HUES64 (cell line): ENCODE measurements around the gene CYSRT1.
"Not testable (repeated sequence)": the region's sequence is repeated elsewhere in the genome, so short reads cannot be mapped to it uniquely, and the experiment has no call there.

Source experiments
- H3K27ac ChIP-seq: 2 replicates; pipeline ENCODE4 v1.7.0; 2013; ENCODE audit warnings: low read depth, low read length, inconsistent platforms
- H3K27me3 ChIP-seq: 2 replicates; pipeline ENCODE4 v1.6.1; 2013; ENCODE audit warnings: mild to moderate bottlenecking, low read length; ENCODE audit not compliant: insufficient read depth
- H3K36me3 ChIP-seq: 2 replicates; pipeline ENCODE4 v1.6.1; 2013; ENCODE audit warnings: mild to moderate bottlenecking, low read length; ENCODE audit not compliant: insufficient read depth
- H3K4me1 ChIP-seq: 2 replicates; pipeline ENCODE4 v1.6.1; 2013; ENCODE audit warnings: mild to moderate bottlenecking, low read length, moderate library complexity; ENCODE audit not compliant: insufficient read depth
- H3K4me3 ChIP-seq: 2 replicates; pipeline ENCODE4 v1.5.1; 2013; ENCODE audit warnings: mild to moderate bottlenecking, low read length, moderate library complexity
- H3K9ac ChIP-seq: 2 replicates; pipeline ENCODE4 v1.6.1; 2013; ENCODE audit warnings: mild to moderate bottlenecking, low read depth, low read length
- H3K9me3 ChIP-seq: 2 replicates; pipeline ENCODE4 v1.6.1; 2013; ENCODE audit warnings: low read depth, low read length; ENCODE audit not compliant: insufficient read depth
- WGBS: fragments of 150-250, 120-280 bp; methylation state at CpG from one replicate; pipeline ENCODE4 v1.1.7; 2013; ENCODE audit warnings: missing lambda C conversion rate; 5-methylcytosine and 5-hydroxymethylcytosine counted together

The CYSRT1 gene

GRCh38 chr9:137252555-137253506 is 27.9 kb downstream of the CYSRT1 start:
- Histone ChIP-seq H3K9ac (no peak overlapping the region), H3K4me3 (no peak overlapping the region), H3K9me3 (no peaks in the 10 kb centered on the region), H3K27ac (no peak overlapping the region), H3K36me3 (peaks cover 9% of the 10 kb centered on the region), H3K4me1 (peaks cover 5% of the 10 kb centered on the region; the same call in 1 of the 2 replicates), H3K27me3 (no peaks in the 10 kb centered on the region; the same call in 1 of the 2 replicates)
- 75% methylated on average over 35 of the region's 35 CpGs for WGBS

- Histone ChIP-seq H3K4me3 (peak overlapping the region; percentile 93), H3K36me3 (peaks cover 20% of the 10 kb centered on the region), H3K9me3 (no peaks in the 10 kb centered on the region), H3K4me1 (peaks cover 5% of the 10 kb centered on the region; the same call in 1 of the 2 replicates), H3K9ac (peak overlapping the region; percentile 84; the same call in 1 of the 2 replicates), H3K27ac (no peak overlapping the region), H3K27me3 (no peaks in the 10 kb centered on the region; the same call in 1 of the 2 replicates)
- 56% methylated on average over 21 of the region's 21 CpGs for WGBS
Measured at GRCh38 chr9:137253717-137254623, 29.0 kb downstream of the CYSRT1 start.

GRCh38 chr9:137254624-137255447 is 29.9 kb downstream of the CYSRT1 start, which contains the start of gene NELFB:
Gene NELFB, plus strand, starts transcription at chr9:137255327.
- Histone ChIP-seq H3K9me3 (no peaks in the 10 kb centered on the region), H3K27me3 (no peaks in the 10 kb centered on the region; the same call in 1 of the 2 replicates), H3K27ac (peak within 1 kb of the TSS; percentile 45; the same call in 1 of the 2 replicates), H3K4me1 (peaks cover 5% of the 10 kb centered on the region; the same call in 1 of the 2 replicates), H3K4me3 (peak within 1 kb of the TSS; percentile 93), H3K36me3 (peaks cover 25% of the 10 kb centered on the region), H3K9ac (peak within 1 kb of the TSS; percentile 88)
- WGBS, result 1% methylated on average over 105 of the region's 105 CpGs

GRCh38 chr9:137255448-137256114 is 30.6 kb downstream of the CYSRT1 start:
- Histone ChIP-seq H3K27me3 (no peaks in the 10 kb centered on the region), H3K27ac (0 out of 2 replicates have a peak overlapping the region, but pooled peaks have one; percentile 45), H3K9ac (peak overlapping the region; percentile 88), H3K9me3 (no peaks in the 10 kb centered on the region), H3K4me1 (peaks cover 5% of the 10 kb centered on the region; the same call in 1 of the 2 replicates), H3K4me3 (peak overlapping the region; percentile 93), H3K36me3 (peaks cover 25% of the 10 kb centered on the region)
- 4% methylated on average over 51 of the region's 51 CpGs for WGBS

- Histone ChIP-seq H3K9me3 (no peaks in the 10 kb centered on the region), H3K4me1 (peaks cover 5% of the 10 kb centered on the region; the same call in 1 of the 2 replicates), H3K36me3 (peaks cover 25% of the 10 kb centered on the region), H3K27ac (no peak overlapping the region), H3K9ac (no peak overlapping the region), H3K4me3 (peak overlapping the region; percentile 93), H3K27me3 (no peaks in the 10 kb centered on the region)
- 93% methylated on average over 15 of the region's 15 CpGs for WGBS
Measured at GRCh38 chr9:137256362-137256761, 31.4 kb downstream of the CYSRT1 start.

- Histone ChIP-seq H3K9me3 (no peaks in the 10 kb centered on the region), H3K27ac (no peak overlapping the region), H3K9ac (no peak overlapping the region), H3K4me3 (0 out of 2 replicates have a peak overlapping the region, but pooled peaks have one; percentile 93), H3K4me1 (peaks cover 5% of the 10 kb centered on the region; the same call in 1 of the 2 replicates), H3K27me3 (no peaks in the 10 kb centered on the region), H3K36me3 (peaks cover 25% of the 10 kb centered on the region)
- WGBS, result 95% methylated on average over 15 of the region's 15 CpGs
Measured at GRCh38 chr9:137256856-137257255, 31.9 kb downstream of the CYSRT1 start.

GRCh38 chr9:137262173-137262908 is 37.4 kb downstream of the CYSRT1 start:
- 38% methylated on average over 12 of the region's 15 CpGs for WGBS
- H3K27me3 ChIP-seq, H3K4me3 ChIP-seq, H3K9ac ChIP-seq, H3K4me1 ChIP-seq, H3K27ac ChIP-seq, H3K9me3 ChIP-seq: not testable (repeated sequence)
- H3K36me3 ChIP-seq, result peaks cover 49% of the 10 kb centered on the region

GRCh38 chr9:137262909-137263285 is 37.9 kb downstream of the CYSRT1 start:
- H3K27me3 ChIP-seq, result no peaks in the 10 kb centered on the region
- H3K4me1 ChIP-seq, result no peaks in the 10 kb centered on the region
- no peak overlapping the region for H3K27ac ChIP-seq
- H3K9me3 ChIP-seq, result no peaks in the 10 kb centered on the region
- WGBS, result 92% methylated on average over 24 of the region's 24 CpGs
- H3K36me3 ChIP-seq, result peaks cover 52% of the 10 kb centered on the region
- no peak overlapping the region for H3K4me3 ChIP-seq
- no peak overlapping the region for H3K9ac ChIP-seq

GRCh38 chr9:137263506-137263905 is 38.5 kb downstream of the CYSRT1 start:
- H3K9me3 ChIP-seq, result no peaks in the 10 kb centered on the region
- no peaks in the 10 kb centered on the region for H3K4me1 ChIP-seq
- 87% methylated on average over 10 of the region's 10 CpGs for WGBS
- H3K36me3 ChIP-seq, result peaks cover 50% of the 10 kb centered on the region
- no peak overlapping the region for H3K27ac ChIP-seq
- H3K9ac ChIP-seq, result no peak overlapping the region
- no peak overlapping the region for H3K4me3 ChIP-seq
- H3K27me3 ChIP-seq, result no peaks in the 10 kb centered on the region
